Thyroid gland (tissue), 4 donors: ENCODE results near the gene AFAP1L2. TPM values are rescaled to one million over a fixed set of nuclear protein-coding genes. Genes with fewer than 3 reads are reported as not detected.

Experiments used
- DNase-seq, 2 donors: peaks; one replicate each; pipeline ENCODE4 v3.0.0-alpha.2; 2019
- H3K27ac ChIP-seq, 3 donors: fragments of 200-600 bp; sonication (generic); 1 replicate in 2 of 3; 2 replicates in 1 of 3; pipeline ENCODE4 v1.5.1; 2016 to 2019; ENCODE audit warnings: mild to moderate bottlenecking in 1 of 3, moderate library complexity in 1 of 3
- H3K27me3 ChIP-seq: fragments of 200-600 bp; sonication (generic); one replicate; pipeline ENCODE4 v1.5.1; 2019
- H3K36me3 ChIP-seq, 2 donors: fragments of 200-600 bp; sonication (generic); one replicate each; pipeline ENCODE4 v1.5.1; 2016 to 2019
- H3K4me1 ChIP-seq, 2 donors: fragments of 200-600 bp; sonication (generic); one replicate each; pipeline ENCODE4 v1.5.1; 2017 to 2019
- H3K4me3 ChIP-seq, 3 donors: fragments of 200-600 bp; sonication (generic); replicated peaks in 1 of 3; 1 replicate in 2 of 3; 2 replicates in 1 of 3; pipeline ENCODE4 v1.5.1; 2016; ENCODE audit warnings: mild to moderate bottlenecking in 1 of 3
- H3K9me3 ChIP-seq: fragments of 200-600 bp; sonication (generic); one replicate; pipeline ENCODE4 v1.5.1; 2017
- POLR2A ChIP-seq, 2 donors: fragments of 450-650 bp; IDR thresholded peaks; one replicate each; pipeline ENCODE4 v1.6.1; 2017; ENCODE audit warnings: antibody characterized with exemption in 2 of 2, mild to moderate bottlenecking in 2 of 2, moderate library complexity in 1 of 2
- WGBS, 2 donors: methylation state at CpG; one replicate each; pipeline ENCODE4 v1.1.5; 2017; 5-methylcytosine and 5-hydroxymethylcytosine counted together
- intact Hi-C: fragments of 100-400 bp; cut with DNase I; formaldehyde crosslinking; loops from one replicate; pipeline ENCODE4 v1.15.1; 2023
- total RNA-seq, 4 donors: library from RNA; depleted of rRNA; stranded (reverse); fragments of >200 nt; gene quantifications; one replicate each; pipeline ENCODE4 v1.2.3, GENCODE V29; 2016
- TF ChIP-seq, protein P1 (sequence below), 6 experiments: fragments of 200-600 bp in 3 of 6; fragments of 450-650 bp in 3 of 6; sonication (generic) in 3 of 6; IDR thresholded peaks; one replicate each; pipeline ENCODE4 v1.5.1; 2016 to 2019; ENCODE audit warnings: antibody characterized with exemption in 6 of 6, mild to moderate bottlenecking in 2 of 6, inconsistent platforms in 1 of 6, moderate library complexity in 1 of 6

Gene AFAP1L2, protein sequence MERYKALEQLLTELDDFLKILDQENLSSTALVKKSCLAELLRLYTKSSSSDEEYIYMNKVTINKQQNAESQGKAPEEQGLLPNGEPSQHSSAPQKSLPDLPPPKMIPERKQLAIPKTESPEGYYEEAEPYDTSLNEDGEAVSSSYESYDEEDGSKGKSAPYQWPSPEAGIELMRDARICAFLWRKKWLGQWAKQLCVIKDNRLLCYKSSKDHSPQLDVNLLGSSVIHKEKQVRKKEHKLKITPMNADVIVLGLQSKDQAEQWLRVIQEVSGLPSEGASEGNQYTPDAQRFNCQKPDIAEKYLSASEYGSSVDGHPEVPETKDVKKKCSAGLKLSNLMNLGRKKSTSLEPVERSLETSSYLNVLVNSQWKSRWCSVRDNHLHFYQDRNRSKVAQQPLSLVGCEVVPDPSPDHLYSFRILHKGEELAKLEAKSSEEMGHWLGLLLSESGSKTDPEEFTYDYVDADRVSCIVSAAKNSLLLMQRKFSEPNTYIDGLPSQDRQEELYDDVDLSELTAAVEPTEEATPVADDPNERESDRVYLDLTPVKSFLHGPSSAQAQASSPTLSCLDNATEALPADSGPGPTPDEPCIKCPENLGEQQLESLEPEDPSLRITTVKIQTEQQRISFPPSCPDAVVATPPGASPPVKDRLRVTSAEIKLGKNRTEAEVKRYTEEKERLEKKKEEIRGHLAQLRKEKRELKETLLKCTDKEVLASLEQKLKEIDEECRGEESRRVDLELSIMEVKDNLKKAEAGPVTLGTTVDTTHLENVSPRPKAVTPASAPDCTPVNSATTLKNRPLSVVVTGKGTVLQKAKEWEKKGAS
- 100 to 1,000 TPM; 135 to 356 (median 299) TPM for total RNA-seq

DNA sequence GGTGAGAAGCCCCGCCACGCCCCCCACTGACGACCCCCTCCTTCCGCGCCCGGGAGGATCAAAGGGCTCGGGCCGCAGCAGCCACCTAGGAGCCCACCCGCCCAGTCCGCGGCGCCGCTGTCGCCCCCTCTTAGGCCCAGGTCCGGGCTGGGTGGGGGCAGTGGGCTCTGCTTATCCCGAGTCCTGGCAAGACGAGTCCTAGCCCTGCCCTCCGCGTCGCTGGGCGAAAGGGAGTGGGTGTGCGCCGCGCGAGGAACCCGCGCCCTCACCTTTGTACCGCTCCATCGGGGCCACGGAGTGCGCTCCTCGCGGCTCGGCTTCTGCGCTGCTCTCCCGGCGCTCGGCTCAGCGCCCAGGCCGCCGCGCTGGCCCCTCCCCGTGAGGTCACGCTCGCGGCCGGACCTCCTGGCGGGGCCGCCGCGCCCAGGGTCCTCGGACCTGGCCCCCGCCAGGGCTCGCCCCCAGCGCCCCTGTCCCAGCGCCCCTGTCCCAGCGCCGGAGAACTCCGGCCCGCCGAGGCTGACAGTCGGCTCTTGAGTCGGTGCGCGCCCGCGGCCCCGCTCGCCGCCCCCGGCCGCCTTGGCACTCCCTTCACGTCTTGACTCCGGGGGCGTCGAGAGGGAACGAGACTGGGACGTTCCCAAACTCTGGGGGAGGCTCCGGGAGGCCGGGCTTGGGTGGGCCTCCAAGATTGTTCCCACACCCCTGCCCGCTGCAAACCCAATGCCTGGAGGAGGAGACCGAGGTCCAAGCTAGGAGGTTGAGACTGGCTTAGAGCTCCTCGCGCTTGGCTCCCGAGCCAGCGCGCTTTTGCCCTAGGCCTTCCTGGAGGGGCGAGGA lies at the start of gene AFAP1L2:
Gene AFAP1L2 (minus strand): TSS at position 332 of the 840 bp plus-strand sequence. CDS start 47 bp downstream, at position 285.
- H3K4me3 ChIP-seq = peak within 1 kb of the TSS; percentile 56 to 83 (median 66)
- H3K9me3 ChIP-seq = no peaks in the 10 kb centered on the region
- intact Hi-C loops = loop anchor here (5.0 to 10.0 kb wide), 3 partner anchors 53 to 100 kb away; no protein-coding TSS in a partner anchor
- DNase-seq = peak; percentile 71 to 74
- H3K27ac ChIP-seq = peak within 1 kb of the TSS; percentile 97 to 98 (median 98)
- TF ChIP-seq POLR2A (IDR thresholded peaks at IDR 0.05) = peak; percentile 82 to 98
- TF ChIP-seq, protein P1, sequence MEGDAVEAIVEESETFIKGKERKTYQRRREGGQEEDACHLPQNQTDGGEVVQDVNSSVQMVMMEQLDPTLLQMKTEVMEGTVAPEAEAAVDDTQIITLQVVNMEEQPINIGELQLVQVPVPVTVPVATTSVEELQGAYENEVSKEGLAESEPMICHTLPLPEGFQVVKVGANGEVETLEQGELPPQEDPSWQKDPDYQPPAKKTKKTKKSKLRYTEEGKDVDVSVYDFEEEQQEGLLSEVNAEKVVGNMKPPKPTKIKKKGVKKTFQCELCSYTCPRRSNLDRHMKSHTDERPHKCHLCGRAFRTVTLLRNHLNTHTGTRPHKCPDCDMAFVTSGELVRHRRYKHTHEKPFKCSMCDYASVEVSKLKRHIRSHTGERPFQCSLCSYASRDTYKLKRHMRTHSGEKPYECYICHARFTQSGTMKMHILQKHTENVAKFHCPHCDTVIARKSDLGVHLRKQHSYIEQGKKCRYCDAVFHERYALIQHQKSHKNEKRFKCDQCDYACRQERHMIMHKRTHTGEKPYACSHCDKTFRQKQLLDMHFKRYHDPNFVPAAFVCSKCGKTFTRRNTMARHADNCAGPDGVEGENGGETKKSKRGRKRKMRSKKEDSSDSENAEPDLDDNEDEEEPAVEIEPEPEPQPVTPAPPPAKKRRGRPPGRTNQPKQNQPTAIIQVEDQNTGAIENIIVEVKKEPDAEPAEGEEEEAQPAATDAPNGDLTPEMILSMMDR (IDR thresholded peaks at IDR 0.05) = no peak
- H3K27me3 ChIP-seq = no peaks in the 10 kb centered on the region
- peaks cover 39 to 54% of the 10 kb centered on the region in 2 donors for H3K4me1 ChIP-seq
- whole genome bisulfite sequencing, 2 donors = 0 to 2% methylated on average over 1 to 11 of the region's 88 CpGs
- no peaks in the 10 kb centered on the region for H3K36me3 ChIP-seq

DNA sequence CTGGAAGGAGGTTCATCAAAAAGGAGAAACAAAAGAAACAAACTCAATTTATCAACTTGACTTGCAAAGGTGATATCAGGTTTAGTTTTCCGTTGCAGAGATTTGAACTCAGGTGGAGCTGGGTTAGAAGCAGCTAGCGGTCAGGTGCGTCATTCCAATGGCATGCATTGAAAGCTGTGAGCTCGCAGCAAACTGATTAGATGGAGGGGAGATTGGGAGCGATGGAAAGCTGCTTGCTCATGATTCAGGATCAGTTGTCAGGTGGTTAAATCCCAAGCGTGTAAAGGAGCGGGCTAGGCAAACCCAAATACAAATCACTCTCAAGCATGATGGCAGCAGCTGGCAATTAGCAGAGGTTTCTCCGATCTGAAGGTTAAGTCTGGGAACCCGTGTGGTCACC lies 49.3 kb upstream of the AFAP1L2 start:
- peaks cover 0 to 3% of the 10 kb centered on the region in 2 donors for H3K36me3 ChIP-seq
- no peak overlapping the region for H3K4me3 ChIP-seq
- intact Hi-C loops = no loop called here
- H3K27ac ChIP-seq = no peak overlapping the region
- H3K27me3 ChIP-seq = no peaks in the 10 kb centered on the region
- peaks cover 11 to 13% of the 10 kb centered on the region in 2 donors for H3K4me1 ChIP-seq
- WGBS, 2 donors = 96 to 97% methylated on average over 9 of the region's 9 CpGs
- DNase-seq = no peak
- no peak for TF ChIP-seq POLR2A (IDR thresholded peaks at IDR 0.05)
- TF ChIP-seq, protein P1 (IDR thresholded peaks at IDR 0.05) = no peak
- H3K9me3 ChIP-seq = no peaks in the 10 kb centered on the region

DNA sequence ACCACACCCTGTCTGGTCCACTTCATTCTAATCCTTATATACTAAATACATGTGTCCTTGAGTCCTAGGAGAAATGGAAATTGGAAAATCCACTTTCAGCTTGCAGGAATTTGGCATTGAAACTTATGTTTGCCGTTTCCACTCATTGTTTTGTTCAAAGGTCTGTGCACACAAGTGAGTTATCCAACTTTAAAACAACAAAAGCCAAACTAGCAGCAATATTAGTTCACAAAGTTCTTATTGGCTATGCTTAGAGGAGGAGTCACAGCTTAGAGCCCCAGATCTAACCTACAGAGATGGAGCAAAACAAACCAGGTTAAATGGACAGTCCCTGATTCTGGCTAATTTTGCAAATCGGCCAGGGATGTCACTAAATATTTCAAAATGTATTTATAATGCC lies 44.6 kb upstream of the AFAP1L2 start:
- intact Hi-C loops = no loop called here
- Histone ChIP-seq H3K9me3 (no peaks in the 10 kb centered on the region), H3K4me3 (no peak overlapping the region), H3K27ac (peak overlapping the region in 1 of 3 donors; percentile 25), H3K4me1 (peaks cover 21 to 27% of the 10 kb centered on the region in 2 donors), H3K27me3 (no peaks in the 10 kb centered on the region), H3K36me3 (peaks cover under 1 to 3% of the 10 kb centered on the region in 2 donors)
- 52 to 59% methylated on average over 2 of the region's 2 CpGs for WGBS, 2 donors
- TF ChIP-seq, protein P1 (IDR thresholded peaks at IDR 0.05) = no peak
- TF ChIP-seq POLR2A (IDR thresholded peaks at IDR 0.05) = peak in 1 of 2 donors; percentile 15
- DNase-seq = no peak

DNA sequence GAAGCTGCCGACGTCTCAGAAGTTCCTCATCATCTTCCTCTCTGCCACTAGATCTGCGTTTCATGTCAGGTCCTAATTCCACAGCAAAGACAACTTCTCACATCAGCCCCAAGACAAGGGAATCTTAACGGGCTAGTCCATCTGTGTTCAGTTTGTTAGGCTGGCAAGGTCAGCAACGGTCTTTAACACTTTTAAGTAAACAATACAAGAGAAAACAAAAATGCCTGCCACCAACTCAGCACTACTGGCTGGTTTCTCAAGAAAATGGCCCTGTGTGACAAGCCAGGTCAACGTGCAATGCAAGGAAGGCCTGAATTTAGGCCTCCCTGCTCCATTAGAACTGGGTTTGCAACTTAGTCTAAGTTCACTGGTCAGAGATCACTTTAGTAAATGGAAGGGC lies 41.0 kb upstream of the AFAP1L2 start:
- peaks cover 21 to 27% of the 10 kb centered on the region in 2 donors for H3K4me1 ChIP-seq
- no peaks in the 10 kb centered on the region for H3K9me3 ChIP-seq
- peak overlapping the region in 1 of 3 donors; percentile 10 for H3K27ac ChIP-seq
- TF ChIP-seq, protein P1 (IDR thresholded peaks at IDR 0.05) = no peak
- no peak for TF ChIP-seq POLR2A (IDR thresholded peaks at IDR 0.05)
- 82 to 85% methylated on average over 6 of the region's 6 CpGs for WGBS, 2 donors
- intact Hi-C loops = no loop called here
- no peaks in the 10 kb centered on the region for H3K27me3 ChIP-seq
- no peak overlapping the region for H3K4me3 ChIP-seq
- peaks cover 15 to 28% of the 10 kb centered on the region in 2 donors for H3K36me3 ChIP-seq
- no peak for DNase-seq
